GM12878 (cell line): ENCODE results near the gene NAB1. TPM values are rescaled to one million over a fixed set of nuclear protein-coding genes. Genes with fewer than 3 reads are reported as not detected.

Experiments used
- ASH2L ChIP-seq: fragments of 300-600, 200-600 bp; sonication (generic); IDR thresholded peaks from 2 replicates; pipeline ENCODE4 v1.6.1; 2017; ENCODE audit warnings: low read depth, mild to moderate bottlenecking, borderline replicate concordance
- ATF7 ChIP-seq: fragments of 450-650 bp; IDR thresholded peaks from 2 replicates; pipeline ENCODE4 v1.6.1; 2016; ENCODE audit warnings: low read depth, mild to moderate bottlenecking
- CBFB ChIP-seq: IDR thresholded peaks from 2 replicates; pipeline ENCODE4 v1.6.1; 2016; ENCODE audit warnings: antibody characterized with exemption, low read depth
- CBX3 ChIP-seq: fragments of 200-600 bp; sonication (generic); IDR thresholded peaks from 2 replicates; pipeline ENCODE4 v1.6.1; 2016; ENCODE audit warnings: low read depth, borderline replicate concordance
- CREM ChIP-seq: IDR thresholded peaks from 2 replicates; pipeline ENCODE4 v1.6.1; 2014; ENCODE audit warnings: antibody characterized with exemption, low read depth
- FOS ChIP-seq: IDR thresholded peaks from 3 replicates; pipeline ENCODE4 v1.6.1; 2011; ENCODE audit warnings: borderline replicate concordance; ENCODE audit not compliant: insufficient read length; ENCODE audit errors: extremely low read depth
- MYC ChIP-seq: IDR thresholded peaks from 2 replicates; pipeline ENCODE4 v1.6.1; 2011; ENCODE audit warnings: mild to moderate bottlenecking, low read length, moderate library complexity, inconsistent platforms; ENCODE audit not compliant: insufficient read depth, insufficient replicate concordance, insufficient read length, severe bottlenecking
- NBN ChIP-seq: fragments of 450-650 bp; IDR thresholded peaks from 2 replicates; pipeline ENCODE4 v1.6.1; 2016
- NFYB ChIP-seq: IDR thresholded peaks from 2 replicates; pipeline ENCODE4 v1.6.1; 2011; ENCODE audit warnings: low read depth, mild to moderate bottlenecking, low read length, improper control_type of control experiment, moderate library complexity; ENCODE audit not compliant: insufficient read depth
- NR2C1 ChIP-seq: fragments of 450-650 bp; IDR thresholded peaks from 2 replicates; pipeline ENCODE4 v1.6.1; 2017; ENCODE audit warnings: antibody characterized with exemption, mild to moderate bottlenecking, moderate library complexity
- PML ChIP-seq: IDR thresholded peaks from 2 replicates; pipeline ENCODE4 v1.6.1; 2012; ENCODE audit warnings: low read length, inconsistent platforms
- POU2F2 ChIP-seq: IDR thresholded peaks from 3 replicates; pipeline ENCODE4 v1.6.1; 2011; ENCODE audit warnings: low read depth, mild to moderate bottlenecking, low read length, borderline replicate concordance
- RBBP5 ChIP-seq: fragments of 200-600 bp; sonication (generic); conservative IDR thresholded peaks from 2 replicates; pipeline ENCODE4 v1.6.1; 2016
- RUNX3 ChIP-seq: IDR thresholded peaks from 2 replicates; pipeline ENCODE4 v1.6.1; 2012; ENCODE audit warnings: low read length, inconsistent platforms
- SIX5 ChIP-seq: IDR thresholded peaks from 2 replicates; pipeline ENCODE4 v1.6.1; 2011; ENCODE audit warnings: mild to moderate bottlenecking, low read depth, low read length, moderate library complexity; ENCODE audit not compliant: severe bottlenecking
- SKIL ChIP-seq: fragments of 450-650 bp; IDR thresholded peaks from 2 replicates; pipeline ENCODE4 v1.6.1; 2017; ENCODE audit warnings: mild to moderate bottlenecking, low read depth, inconsistent platforms; ENCODE audit not compliant: poor library complexity, severe bottlenecking
- SMC3 ChIP-seq: IDR thresholded peaks from 2 replicates; pipeline ENCODE4 v1.6.1; 2011; ENCODE audit warnings: low read length, improper control_type of control experiment, borderline replicate concordance
- SP1 ChIP-seq: IDR thresholded peaks from one replicate; pipeline ENCODE4 v1.6.1; 2011; ENCODE audit warnings: low read depth, low read length
- SREBF2 ChIP-seq: IDR thresholded peaks from 2 replicates; pipeline ENCODE4 v1.6.1; 2012; ENCODE audit warnings: mild to moderate bottlenecking, low read length
- SUPT20H ChIP-seq: IDR thresholded peaks from 2 replicates; pipeline ENCODE4 v1.6.1; 2011; ENCODE audit warnings: low read depth, mild to moderate bottlenecking, low read length, moderate library complexity, borderline replicate concordance; ENCODE audit not compliant: control insufficient read depth
- SUZ12 ChIP-seq: fragments of 200-600 bp; sonication (generic); IDR thresholded peaks from one replicate; pipeline ENCODE4 v1.6.1; 2018; ENCODE audit warnings: antibody characterized with exemption, mild to moderate bottlenecking; ENCODE audit not compliant: unreplicated experiment
- YBX1 ChIP-seq: fragments of 450-650 bp; IDR thresholded peaks from 2 replicates; pipeline ENCODE4 v1.6.1; 2016; ENCODE audit warnings: antibody characterized with exemption
- YY1 ChIP-seq: IDR thresholded peaks from 2 replicates; pipeline ENCODE4 v1.6.1; 2011; ENCODE audit warnings: low read depth, mild to moderate bottlenecking, low read length
- ZBED1 ChIP-seq: IDR thresholded peaks from 2 replicates; pipeline ENCODE4 v1.6.1; 2016; ENCODE audit warnings: borderline replicate concordance
- ZNF384 ChIP-seq: IDR thresholded peaks from 2 replicates; pipeline ENCODE4 v1.6.1; 2012; ENCODE audit warnings: low read depth, mild to moderate bottlenecking, low read length, improper control_type of control experiment, borderline replicate concordance
- ZSCAN29 ChIP-seq: fragments of 450-650 bp; IDR thresholded peaks from 2 replicates; pipeline ENCODE4 v1.6.1; 2017; ENCODE audit warnings: mild to moderate bottlenecking, moderate library complexity
- polyA plus RNA-seq, 11 experiments: library from polyadenylated mRNA; depleted of rRNA in 4 of 11; unstranded in 6 of 11; stranded (reverse) in 5 of 11; fragments of >200 nt; fragmentation: Nextera tagmentation in 4 of 11; fragmentation: Illumina TruSeq in 1 of 11; extraction: Ambion mirVana in 4 of 11; extraction: Trizol in 1 of 11; gene quantifications; 1 replicate in 1 of 11; 2 replicates in 10 of 11; pipeline versions ENCODE4 v1.2.1 to v1.2.3, GENCODE V29; 2011 to 2016; ENCODE audit warnings: inconsistent platforms in 2 of 11, missing spikeins in 2 of 11, low read depth in 1 of 11
- total RNA-seq, 4 experiments: library from RNA; depleted of rRNA in 3 of 4; stranded (reverse); fragments of >200 nt in 3 of 4; fragmentation: Illumina TruSeq in 1 of 4; extraction: Trizol in 1 of 4; gene quantifications; 2 replicates each; pipeline versions ENCODE4 v1.2.1 to v1.2.3, GENCODE V29; 2013 to 2021
- TF ChIP-seq, protein P1 (sequence below): fragments of 450-650 bp; IDR thresholded peaks from 2 replicates; pipeline ENCODE4 v1.6.1; 2017; ENCODE audit warnings: borderline replicate concordance
- TF ChIP-seq, protein P2 (sequence below): IDR thresholded peaks from 2 replicates; pipeline ENCODE4 v1.6.1; 2011; ENCODE audit warnings: low read depth, low read length, improper control_type of control experiment, borderline replicate concordance

The NAB1 gene
- total and polyA plus RNA-seq, 10 of the 15 experiments (the other 5 are each of a cell fraction or from before 2014, with no cell fraction given) = 4.5 to 39.6 (median 23.0) TPM

DNA sequence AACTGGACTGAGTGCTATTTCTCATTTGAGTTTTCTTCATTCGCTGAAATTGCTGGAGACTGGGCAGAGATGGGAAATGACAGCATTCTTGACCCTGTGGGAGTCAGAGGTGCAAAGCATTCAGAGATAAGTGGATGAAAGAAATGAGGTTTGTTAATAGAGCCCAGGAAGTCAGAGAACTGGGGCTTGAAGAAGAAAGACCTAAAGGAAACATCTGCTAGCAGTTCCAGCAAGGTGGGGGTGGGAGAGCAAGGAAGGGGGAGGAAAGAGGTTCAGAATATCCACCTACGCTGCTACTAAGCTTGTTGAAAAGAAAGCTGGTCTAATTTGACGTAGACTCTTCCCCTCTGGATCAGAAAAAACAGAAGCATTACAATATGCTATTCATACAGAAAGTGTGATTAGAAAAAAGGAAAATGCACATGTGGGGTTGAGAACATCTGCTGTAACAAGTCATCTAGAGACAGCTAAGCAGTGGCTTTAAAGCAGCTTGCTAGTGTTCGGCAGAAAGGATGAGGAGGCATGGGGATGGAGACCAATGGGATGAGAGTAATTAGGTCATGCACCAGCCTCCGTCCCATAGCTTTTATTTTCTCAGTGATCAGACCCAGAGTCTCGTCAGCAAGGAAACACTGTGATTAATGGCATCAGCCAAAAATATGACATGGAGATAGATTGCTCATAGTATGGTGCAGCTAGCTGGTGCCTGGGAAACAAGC is 29.7 kb downstream of the NAB1 start (continued):
- no peak for TF ChIP-seq ASH2L
- TF ChIP-seq MYC = no peak
- TF ChIP-seq RBBP5 = no peak
- TF ChIP-seq NR2C1 = no peak
- TF ChIP-seq SREBF2 = no peak
- no peak; the same call in 1 of the 2 replicates for TF ChIP-seq CBFB
- no peak for TF ChIP-seq NFYB
- TF ChIP-seq SP1 = peak; percentile 65
- peak; percentile 72; the same call in 1 of the 2 replicates for TF ChIP-seq PML
- no peak for TF ChIP-seq SUZ12
- TF ChIP-seq NBN = peak; percentile 92
- no peak for TF ChIP-seq YBX1
- TF ChIP-seq SIX5 = no peak
- TF ChIP-seq SKIL = peak; percentile 76
- TF ChIP-seq SUPT20H = no peak
- TF ChIP-seq, protein P1, sequence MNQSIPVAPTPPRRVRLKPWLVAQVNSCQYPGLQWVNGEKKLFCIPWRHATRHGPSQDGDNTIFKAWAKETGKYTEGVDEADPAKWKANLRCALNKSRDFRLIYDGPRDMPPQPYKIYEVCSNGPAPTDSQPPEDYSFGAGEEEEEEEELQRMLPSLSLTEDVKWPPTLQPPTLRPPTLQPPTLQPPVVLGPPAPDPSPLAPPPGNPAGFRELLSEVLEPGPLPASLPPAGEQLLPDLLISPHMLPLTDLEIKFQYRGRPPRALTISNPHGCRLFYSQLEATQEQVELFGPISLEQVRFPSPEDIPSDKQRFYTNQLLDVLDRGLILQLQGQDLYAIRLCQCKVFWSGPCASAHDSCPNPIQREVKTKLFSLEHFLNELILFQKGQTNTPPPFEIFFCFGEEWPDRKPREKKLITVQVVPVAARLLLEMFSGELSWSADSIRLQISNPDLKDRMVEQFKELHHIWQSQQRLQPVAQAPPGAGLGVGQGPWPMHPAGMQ = no peak
- TF ChIP-seq ATF7 = peak; percentile 91
- TF ChIP-seq SMC3 = no peak
- TF ChIP-seq CBX3 = no peak
- TF ChIP-seq ZNF384 = peak; percentile 69
- peak; percentile 92 for TF ChIP-seq CREM
- peak; percentile 63; the same call in 1 of the 3 replicates for TF ChIP-seq POU2F2
- TF ChIP-seq ZSCAN29 = no peak
- peak; percentile 73; the same call in 1 of the 2 replicates for TF ChIP-seq RUNX3
- no peak for TF ChIP-seq YY1
- peak; percentile 96 for TF ChIP-seq ZBED1
- TF ChIP-seq, protein P2, sequence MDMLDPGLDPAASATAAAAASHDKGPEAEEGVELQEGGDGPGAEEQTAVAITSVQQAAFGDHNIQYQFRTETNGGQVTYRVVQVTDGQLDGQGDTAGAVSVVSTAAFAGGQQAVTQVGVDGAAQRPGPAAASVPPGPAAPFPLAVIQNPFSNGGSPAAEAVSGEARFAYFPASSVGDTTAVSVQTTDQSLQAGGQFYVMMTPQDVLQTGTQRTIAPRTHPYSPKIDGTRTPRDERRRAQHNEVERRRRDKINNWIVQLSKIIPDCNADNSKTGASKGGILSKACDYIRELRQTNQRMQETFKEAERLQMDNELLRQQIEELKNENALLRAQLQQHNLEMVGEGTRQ = no peak; the same call in 1 of the 2 replicates
- no peak for TF ChIP-seq FOS
